ENCODE data around the gene VAPB.

DNA sequence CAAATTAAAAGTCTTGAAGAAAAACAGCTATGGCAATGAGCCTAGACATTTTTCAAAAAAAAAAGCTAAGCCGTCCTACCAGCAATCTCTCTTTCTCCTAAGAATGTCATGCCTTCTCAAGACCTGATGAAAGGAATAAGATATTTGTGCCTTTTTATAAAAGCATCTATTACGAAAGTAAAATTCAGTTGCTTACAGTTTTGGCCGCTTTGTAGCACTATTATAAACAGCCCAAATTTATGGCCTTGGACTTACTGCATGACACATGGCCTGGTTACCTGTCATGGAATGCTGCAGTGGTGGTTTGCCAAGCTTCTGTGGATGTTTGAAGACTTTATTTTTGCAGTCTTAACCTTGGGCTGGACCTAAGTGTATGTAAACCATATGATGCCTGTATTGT lies 22.2 kb upstream of the VAPB start:
- TF ChIP-seq, protein P1, sequence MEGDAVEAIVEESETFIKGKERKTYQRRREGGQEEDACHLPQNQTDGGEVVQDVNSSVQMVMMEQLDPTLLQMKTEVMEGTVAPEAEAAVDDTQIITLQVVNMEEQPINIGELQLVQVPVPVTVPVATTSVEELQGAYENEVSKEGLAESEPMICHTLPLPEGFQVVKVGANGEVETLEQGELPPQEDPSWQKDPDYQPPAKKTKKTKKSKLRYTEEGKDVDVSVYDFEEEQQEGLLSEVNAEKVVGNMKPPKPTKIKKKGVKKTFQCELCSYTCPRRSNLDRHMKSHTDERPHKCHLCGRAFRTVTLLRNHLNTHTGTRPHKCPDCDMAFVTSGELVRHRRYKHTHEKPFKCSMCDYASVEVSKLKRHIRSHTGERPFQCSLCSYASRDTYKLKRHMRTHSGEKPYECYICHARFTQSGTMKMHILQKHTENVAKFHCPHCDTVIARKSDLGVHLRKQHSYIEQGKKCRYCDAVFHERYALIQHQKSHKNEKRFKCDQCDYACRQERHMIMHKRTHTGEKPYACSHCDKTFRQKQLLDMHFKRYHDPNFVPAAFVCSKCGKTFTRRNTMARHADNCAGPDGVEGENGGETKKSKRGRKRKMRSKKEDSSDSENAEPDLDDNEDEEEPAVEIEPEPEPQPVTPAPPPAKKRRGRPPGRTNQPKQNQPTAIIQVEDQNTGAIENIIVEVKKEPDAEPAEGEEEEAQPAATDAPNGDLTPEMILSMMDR (IDR thresholded peaks at IDR 0.05) = no peak
- TF ChIP-seq POLR2A (IDR thresholded peaks at IDR 0.05) = no peak

All from lower leg skin (tissue), 3 donors.